HCT116 (cell line): ENCODE measurements around the gene PPM1B. TPM values are rescaled to one million over a fixed set of nuclear protein-coding genes. Genes with fewer than 3 reads are reported as not detected.

ENCODE experiments used
- ATAC-seq: fragments of 200-7000 bp; cut with Tn5 transposase; 2 replicates; pipeline ENCODE4 v1.9.1; 2020; ENCODE audit warnings: mild to moderate bottlenecking, moderate library complexity
- BruUV-seq: library from RNA; stranded (reverse); fragments of 400-500 nt; replicated peaks from 2 replicates; lab custom pipeline; 2021; lab: Mats Ljungman, UMichigan
- CTCF ChIA-PET: fragments of 300-600 bp; sonication (Branson Sonifier 250); formaldehyde crosslinking; loops from one replicate; lab custom pipeline; 2021; ENCODE audit warnings: antibody characterized with exemption; lab: Charles Lee
- POLR2A ChIA-PET: fragments of 300-600, 350-600 bp; sonication (Branson Sonifier 250); formaldehyde crosslinking; loops from one replicate; lab custom pipeline; 2021; ENCODE audit warnings: antibody characterized with exemption; lab: Charles Lee
- RAD21 ChIA-PET, 2 experiments: fragments of 300-600 bp; sonication (Branson Sonifier 250); formaldehyde crosslinking; loops; one replicate each; lab custom pipeline; 2023; ENCODE audit warnings: low total read pairs in 2 of 2; ENCODE audit not compliant: uncharacterized antibody in 2 of 2, unreplicated experiment in 2 of 2, low non-redundant PET in 1 of 2; lab: Charles Lee
- DNase-seq: peaks from one replicate; pipeline ENCODE4 v3.0.0-alpha.2; 2010; ENCODE audit warnings: low read depth, low spot score
- H2AFZ ChIP-seq: fragments of 200-600 bp; shearing (Covaris generic), sonication (generic); 2 replicates; pipeline ENCODE4 v1.6.1; 2017; ENCODE audit warnings: low read depth, mixed run types, mixed read lengths, antibody characterized with exemption, low read length; ENCODE audit not compliant: poor library complexity, severe bottlenecking
- H3K27ac ChIP-seq: 2 replicates; pipeline ENCODE4 v1.5.1; 2012; ENCODE audit warnings: low read depth, low read length
- H3K27me3 ChIP-seq: fragments of 200-600 bp; sonication (generic); 2 replicates; pipeline ENCODE4 v1.6.1; 2016; ENCODE audit warnings: mixed run types, low read length, mixed read lengths; ENCODE audit not compliant: insufficient read depth
- H3K36me3 ChIP-seq, 2 experiments: fragments of 200-500 bp in 1 of 2; fragments of 200-600 bp in 1 of 2; sonication (Bioruptor generic) in 1 of 2; sonication (generic) in 1 of 2; 2 replicates each; pipeline versions ENCODE4 v1.5.1 to v1.6.1; 2014 to 2016; ENCODE audit warnings: low read length in 2 of 2, inconsistent platforms in 1 of 2, mixed read lengths in 1 of 2, mixed run types in 1 of 2; ENCODE audit not compliant: insufficient read depth in 2 of 2, control insufficient read depth in 1 of 2
- H3K4me1 ChIP-seq, 2 experiments: fragments of 200-600 bp in 1 of 2; sonication (generic) in 1 of 2; 2 replicates each; pipeline versions ENCODE4 v1.5.1 to v1.6.1; 2012 to 2017; ENCODE audit warnings: low read length in 2 of 2, inconsistent platforms in 1 of 2, mild to moderate bottlenecking in 1 of 2, mixed read lengths in 1 of 2, mixed run types in 1 of 2, moderate library complexity in 1 of 2; ENCODE audit not compliant: insufficient read depth in 2 of 2, control insufficient read depth in 1 of 2
- H3K4me2 ChIP-seq: fragments of 200-600 bp; sonication (generic); 2 replicates; pipeline ENCODE4 v1.6.1; 2017; ENCODE audit warnings: mixed run types, low read length, mixed read lengths
- H3K4me3 ChIP-seq, 2 experiments: fragments of 200-600 bp in 1 of 2; sonication (generic) in 1 of 2; replicated peaks in 1 of 2; 2 replicates each; pipeline ENCODE4 v1.5.1; 2011 to 2016; ENCODE audit warnings: low read length in 2 of 2, control low read depth in 1 of 2, low read depth in 1 of 2, mild to moderate bottlenecking in 1 of 2, mixed read lengths in 1 of 2, mixed run types in 1 of 2
- H3K79me2 ChIP-seq: fragments of 200-600 bp; sonication (generic); 2 replicates; pipeline ENCODE4 v1.6.1; 2017; ENCODE audit warnings: mild to moderate bottlenecking, mixed run types, low read length, moderate library complexity, mixed read lengths; ENCODE audit not compliant: insufficient read depth
- H3K9ac ChIP-seq: fragments of 200-600 bp; sonication (generic); 2 replicates; pipeline ENCODE4 v1.6.1; 2016; ENCODE audit warnings: low read length, mixed read lengths
- H3K9me2 ChIP-seq: fragments of 200-600 bp; sonication (generic), shearing (Covaris generic); 2 replicates; pipeline ENCODE4 v1.6.1; 2017; ENCODE audit warnings: mixed run types, mild to moderate bottlenecking, moderate library complexity; ENCODE audit not compliant: insufficient read depth
- H3K9me3 ChIP-seq, 2 experiments: fragments of 200-500 bp in 1 of 2; fragments of 200-600 bp in 1 of 2; sonication (Bioruptor generic) in 1 of 2; sonication (generic) in 1 of 2; 2 replicates each; pipeline ENCODE4 v1.6.1; 2014 to 2017; ENCODE audit warnings: low read length in 2 of 2, mixed read lengths in 2 of 2, inconsistent platforms in 1 of 2, low read depth in 1 of 2, mild to moderate bottlenecking in 1 of 2, mixed run types in 1 of 2, moderate library complexity in 1 of 2; ENCODE audit not compliant: control insufficient read depth in 1 of 2, insufficient read depth in 1 of 2
- H4K20me1 ChIP-seq: fragments of 200-600 bp; sonication (generic), shearing (Covaris generic); 2 replicates; pipeline ENCODE4 v1.6.1; 2017; ENCODE audit warnings: mixed run types, mild to moderate bottlenecking, moderate library complexity; ENCODE audit not compliant: insufficient read depth
- CBX3 ChIP-seq: IDR thresholded peaks from 2 replicates; pipeline ENCODE4 v1.6.1; 2012; ENCODE audit warnings: low read depth
- CTCF ChIP-seq, 3 experiments: fragments of 200-600 bp in 1 of 3; sonication (generic) in 1 of 3; IDR thresholded peaks in 2 of 3; conservative IDR thresholded peaks in 1 of 3; 2 replicates each; pipeline ENCODE4 v1.5.1; 2012 to 2017; ENCODE audit warnings: low read depth in 2 of 3, low read length in 2 of 3, antibody characterized with exemption in 1 of 3, borderline replicate concordance in 1 of 3, control low read depth in 1 of 3, mild to moderate bottlenecking in 1 of 3, mixed read lengths in 1 of 3, mixed run types in 1 of 3, moderate library complexity in 1 of 3; ENCODE audit not compliant: insufficient read depth in 1 of 3
- EGR1 ChIP-seq: IDR thresholded peaks from 2 replicates; pipeline ENCODE4 v1.6.1; 2012; ENCODE audit warnings: low read depth
- ELF1 ChIP-seq: IDR thresholded peaks from 2 replicates; pipeline ENCODE4 v1.6.1; 2012; ENCODE audit warnings: low read depth, borderline replicate concordance
- EZH2 ChIP-seq: fragments of 200-600 bp; sonication (generic); IDR thresholded peaks from 2 replicates; pipeline ENCODE4 v1.6.1; 2017; ENCODE audit warnings: antibody characterized with exemption, mixed run types
- JUND ChIP-seq: IDR thresholded peaks from 2 replicates; pipeline ENCODE4 v1.6.1; 2012
- MAX ChIP-seq: IDR thresholded peaks from 2 replicates; pipeline ENCODE4 v1.6.1; 2012
- POLR2AphosphoS5 ChIP-seq: IDR thresholded peaks from 2 replicates; pipeline ENCODE4 v1.6.1; 2011; ENCODE audit warnings: mild to moderate bottlenecking, low read depth, low read length, moderate library complexity
- RAD21 ChIP-seq: IDR thresholded peaks from 2 replicates; pipeline ENCODE4 v1.6.1; 2012; ENCODE audit warnings: low read depth, mild to moderate bottlenecking
- REST ChIP-seq: IDR thresholded peaks from 2 replicates; pipeline ENCODE4 v1.6.1; 2012; ENCODE audit warnings: low read depth
- SIN3A ChIP-seq: IDR thresholded peaks from 2 replicates; pipeline ENCODE4 v1.6.1; 2012; ENCODE audit warnings: low read depth
- SP1 ChIP-seq: IDR thresholded peaks from 2 replicates; pipeline ENCODE4 v1.6.1; 2012; ENCODE audit warnings: low read depth
- TCF7L2 ChIP-seq: IDR thresholded peaks from 2 replicates; pipeline ENCODE4 v1.7.0; 2011; ENCODE audit warnings: borderline replicate concordance, inconsistent platforms; ENCODE audit not compliant: insufficient read depth, insufficient read length; ENCODE audit errors: extremely low read depth
- ZBTB33 ChIP-seq: IDR thresholded peaks from 2 replicates; pipeline ENCODE4 v1.6.1; 2011; ENCODE audit warnings: mild to moderate bottlenecking, low read length, moderate library complexity; ENCODE audit not compliant: insufficient replicate concordance; ENCODE audit errors: extremely low read depth
- ZFX ChIP-seq: fragments of 450-650 bp; IDR thresholded peaks from 2 replicates; pipeline ENCODE4 v1.6.1; 2017
- ZNF274 ChIP-seq: fragments of 200-500 bp; sonication (Bioruptor generic); IDR thresholded peaks from 2 replicates; pipeline ENCODE4 v1.6.1; 2014; ENCODE audit warnings: mild to moderate bottlenecking, low read depth, low read length, inconsistent platforms
- intact Hi-C: fragments of 100-400 bp; cut with micrococcal nuclease; formaldehyde crosslinking; loops from 2 replicates; pipeline ENCODE4 v1.10.0; 2022
- total RNA-seq: library from RNA; stranded (reverse); gene quantifications from one replicate; pipeline ENCODE4 v1.2.1, GENCODE V29; 2021; ENCODE audit not compliant: unreplicated experiment

The PPM1B gene
- total RNA-seq, 1 experiment from 2014 or later = 36.9 TPM

GRCh38 chr2:44143701-44144100 lies 25.0 kb upstream of the PPM1B start:
- ATAC-seq (no peak), DNase-seq (no peak)
- Histone ChIP-seq H3K4me1 (no peaks in the 10 kb centered on the region), H3K4me3 (no peak overlapping the region), H3K27me3 (no peaks in the 10 kb centered on the region), H3K4me2 (no peak overlapping the region), H3K79me2 (no peaks in the 10 kb centered on the region), H2AFZ (peak overlapping the region; percentile 61), H3K36me3 (no peaks in the 10 kb centered on the region), H3K9ac (no peak overlapping the region), H3K27ac (no peak overlapping the region), H3K9me3 (no peaks in the 10 kb centered on the region), H3K9me2 (no peaks in the 10 kb centered on the region), H4K20me1 (no peaks in the 10 kb centered on the region)
- CTCF ChIA-PET = no interaction called here
- POLR2A ChIA-PET = no interaction called here
- TF ChIP-seq ZNF274 (no peak), ZFX (no peak), ELF1 (no peak), TCF7L2 (no peak), SP1 (no peak), ZBTB33 (no peak), JUND (no peak), POLR2AphosphoS5 (no peak), CBX3 (no peak), CTCF (IDR thresholded peaks at IDR 0.05 in 2 of 3, conservative IDR thresholded peaks at IDR 0.05 in 1 of 3; ENCODE audit: borderline replicate concordance in 1 of 3, insufficient read depth in 1 of 3, low read depth in 2 of 3, low read length in 2 of 3) (no peak), MAX (no peak), EZH2 (no peak), SIN3A (no peak), EGR1 (no peak), REST (no peak), RAD21 (no peak)
- RAD21 ChIA-PET = no interaction called here
- no TSS peak for BruUV-seq
- intact Hi-C loops = no loop called here
